ENCODE results near the gene AK6. TPM values are rescaled to one million over a fixed set of nuclear protein-coding genes. Genes with fewer than 3 reads are reported as not detected.

Gene AK6
- total RNA-seq, 1 donor = 19.9 TPM

GRCh38 chr5:69367697-69368279 is 1.5 kb downstream of the AK6 start:
- Histone ChIP-seq H3K4me1 (ENCODE audit: insufficient read depth, low read length) (peaks cover 21% of the 10 kb centered on the region), H3K36me3 (ENCODE audit: insufficient read depth, low read length) (peaks cover 25% of the 10 kb centered on the region), H3K4me2 (ENCODE audit: insufficient read depth, low read length) (peak overlapping the region; percentile 96), H3K4me3 (ENCODE audit: insufficient read depth, low read length) (peak overlapping the region; percentile 95), H3K27ac (ENCODE audit: low read depth, low read length) (peak overlapping the region; percentile 98), H3K27me3 (ENCODE audit: insufficient read depth, low read length) (no peaks in the 10 kb centered on the region), H3K9me3 (ENCODE audit: low read depth, low read length) (no peaks in the 10 kb centered on the region), H2AFZ (ENCODE audit: low read length) (no peak overlapping the region), H4K20me1 (ENCODE audit: insufficient read depth, low read length) (peaks cover 17% of the 10 kb centered on the region), H3K79me2 (ENCODE audit: insufficient read depth, low read length) (peaks cover 91% of the 10 kb centered on the region)
- TF ChIP-seq CTCF (IDR thresholded peaks at IDR 0.05; ENCODE audit: extremely low read depth, low read depth, low read length) = no peak
- DNase-seq (ENCODE audit: insufficient read length, low spot score, missing footprints) = no peak

- Histone ChIP-seq H3K79me2 (ENCODE audit: insufficient read depth, low read length) (peaks cover 92% of the 10 kb centered on the region), H3K4me1 (ENCODE audit: insufficient read depth, low read length) (peaks cover 8% of the 10 kb centered on the region), H3K4me3 (ENCODE audit: insufficient read depth, low read length) (no peak overlapping the region), H3K36me3 (ENCODE audit: insufficient read depth, low read length) (peaks cover 31% of the 10 kb centered on the region), H3K9me3 (ENCODE audit: low read depth, low read length) (no peaks in the 10 kb centered on the region), H3K27ac (ENCODE audit: low read depth, low read length) (no peak overlapping the region), H3K27me3 (ENCODE audit: insufficient read depth, low read length) (no peaks in the 10 kb centered on the region), H4K20me1 (ENCODE audit: insufficient read depth, low read length) (peaks cover 17% of the 10 kb centered on the region), H2AFZ (ENCODE audit: low read length) (no peak overlapping the region), H3K4me2 (ENCODE audit: insufficient read depth, low read length) (no peak overlapping the region)
- no peak for DNase-seq (ENCODE audit: insufficient read length, low spot score, missing footprints)
- no peak for TF ChIP-seq CTCF (IDR thresholded peaks at IDR 0.05; ENCODE audit: extremely low read depth, low read depth, low read length)
These were observed 4.5 kb downstream of the AK6 start for GRCh38 chr5:69364850-69365249.

- Histone ChIP-seq H3K4me3 (ENCODE audit: insufficient read depth, low read length) (no peak overlapping the region), H3K9me3 (ENCODE audit: low read depth, low read length) (no peaks in the 10 kb centered on the region), H4K20me1 (ENCODE audit: insufficient read depth, low read length) (peaks cover 17% of the 10 kb centered on the region), H3K79me2 (ENCODE audit: insufficient read depth, low read length) (peaks cover 92% of the 10 kb centered on the region), H3K27ac (ENCODE audit: low read depth, low read length) (no peak overlapping the region), H3K4me1 (ENCODE audit: insufficient read depth, low read length) (peaks cover 8% of the 10 kb centered on the region), H3K36me3 (ENCODE audit: insufficient read depth, low read length) (peaks cover 31% of the 10 kb centered on the region), H2AFZ (ENCODE audit: low read length) (no peak overlapping the region), H3K27me3 (ENCODE audit: insufficient read depth, low read length) (no peaks in the 10 kb centered on the region), H3K4me2 (ENCODE audit: insufficient read depth, low read length) (no peak overlapping the region)
- peak; percentile 35 for DNase-seq (ENCODE audit: insufficient read length, low spot score, missing footprints)
- peak; percentile 49 for TF ChIP-seq CTCF (IDR thresholded peaks at IDR 0.05; ENCODE audit: extremely low read depth, low read depth, low read length)
These were observed 4.9 kb downstream of the AK6 start for GRCh38 chr5:69364414-69364813.

GRCh38 chr5:69360442-69360841 is 8.9 kb downstream of the AK6 start:
- Histone ChIP-seq H3K27ac (ENCODE audit: low read depth, low read length) (no peak overlapping the region), H3K27me3 (ENCODE audit: insufficient read depth, low read length) (no peaks in the 10 kb centered on the region), H3K4me2 (ENCODE audit: insufficient read depth, low read length) (no peak overlapping the region), H3K4me3 (ENCODE audit: insufficient read depth, low read length) (no peak overlapping the region), H3K4me1 (ENCODE audit: insufficient read depth, low read length) (no peaks in the 10 kb centered on the region), H3K9me3 (ENCODE audit: low read depth, low read length) (no peaks in the 10 kb centered on the region), H4K20me1 (ENCODE audit: insufficient read depth, low read length) (peaks cover 2% of the 10 kb centered on the region), H2AFZ (ENCODE audit: low read length) (no peak overlapping the region), H3K79me2 (ENCODE audit: insufficient read depth, low read length) (peaks cover 77% of the 10 kb centered on the region), H3K36me3 (ENCODE audit: insufficient read depth, low read length) (peaks cover 20% of the 10 kb centered on the region)
- no peak for TF ChIP-seq CTCF (IDR thresholded peaks at IDR 0.05; ENCODE audit: extremely low read depth, low read depth, low read length)
- no peak for DNase-seq (ENCODE audit: insufficient read length, low spot score, missing footprints)
